HFFc6 (cell line): ENCODE data around the gene TMEM245. TPM values are rescaled to one million over a fixed set of nuclear protein-coding genes. Genes with fewer than 3 reads are reported as not detected.

ENCODE experiments used
- DNase-seq: peaks from one replicate; pipeline ENCODE4 v3.0.0-alpha.2; 2018
- H3K27ac Mint-ChIP-seq: 2 replicates; pipeline ENCODE4 v1.8.0; 2020; ENCODE audit warnings: mild to moderate bottlenecking, mixed read lengths
- H3K27me3 Mint-ChIP-seq: 2 replicates; pipeline ENCODE4 v1.8.0; 2021; ENCODE audit warnings: mild to moderate bottlenecking, moderate library complexity, mixed read lengths; ENCODE audit not compliant: insufficient read depth
- H3K36me3 Mint-ChIP-seq: 2 replicates; pipeline ENCODE4 v1.8.0; 2021; ENCODE audit warnings: low read depth, mixed read lengths
- H3K4me1 Mint-ChIP-seq: 2 replicates; pipeline ENCODE4 v1.8.0; 2020; ENCODE audit warnings: low read depth, mixed read lengths
- H3K4me3 Mint-ChIP-seq: 2 replicates; pipeline ENCODE4 v1.8.0; 2020; ENCODE audit warnings: mild to moderate bottlenecking, moderate library complexity, mixed read lengths
- H3K9me3 Mint-ChIP-seq: 2 replicates; pipeline ENCODE4 v1.8.0; 2020; ENCODE audit warnings: mild to moderate bottlenecking, mixed read lengths
- CTCF ChIP-seq: fragments of 200-600 bp; sonication (generic); IDR thresholded peaks from 2 replicates; pipeline ENCODE4 v1.5.0; 2021; ENCODE audit warnings: antibody characterized with exemption, mild to moderate bottlenecking
- total RNA-seq, 6 experiments: library from RNA; stranded (reverse); fragmentation: NEBNext Ultra II Directional; extraction: Animal tissue kit (Norgen Biotek cat#: 25700); gene quantifications; 2 replicates in 1 of 6; 3 replicates in 5 of 6; pipeline ENCODE4 v1.2.3, GENCODE V29; 2021

TMEM245 gene
- total RNA-seq, 6 experiments from 2014 or later: 52.1 to 61.8 (median 57.4) TPM

- Mint-ChIP-seq H3K4me1 (peaks cover 38% of the 10 kb centered on the region), H3K27ac (no peak overlapping the region), H3K27me3 (no peaks in the 10 kb centered on the region; the same call in 1 of the 2 replicates), H3K36me3 (peaks cover 75% of the 10 kb centered on the region), H3K4me3 (no peak overlapping the region), H3K9me3 (peaks cover 29% of the 10 kb centered on the region)
- no peak for TF ChIP-seq CTCF
- DNase-seq: no peak
Observed at GRCh38 chr9:109003116-109003515, 116.6 kb downstream of the TMEM245 start.

DNA sequence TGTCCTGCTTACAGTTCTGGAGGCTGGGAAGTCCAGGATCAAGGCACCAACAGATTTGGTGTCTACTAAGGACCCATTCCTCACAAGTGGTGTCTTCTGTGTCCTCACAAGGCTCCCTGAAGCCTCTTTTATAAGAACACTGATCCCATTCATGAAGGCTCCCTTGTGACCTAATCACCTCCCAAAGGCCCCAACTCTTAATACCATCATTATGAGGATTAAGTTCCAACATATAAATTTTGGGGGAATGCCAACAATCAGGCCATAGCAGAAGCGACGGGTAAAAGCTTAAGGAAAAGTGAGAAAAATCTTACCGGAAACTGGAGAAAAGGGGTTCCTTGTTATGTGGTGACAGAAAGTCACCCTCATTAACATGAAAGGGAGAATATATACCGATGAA lies 117.6 kb downstream of the TMEM245 start:
- Mint-ChIP-seq H3K9me3 (peaks cover 29% of the 10 kb centered on the region), H3K36me3 (peaks cover 80% of the 10 kb centered on the region), H3K4me3 (no peak overlapping the region), H3K27ac (peak overlapping the region; percentile 64), H3K27me3 (no peaks in the 10 kb centered on the region; the same call in 1 of the 2 replicates), H3K4me1 (peaks cover 32% of the 10 kb centered on the region)
- TF ChIP-seq CTCF: no peak
- DNase-seq: no peak

DNA sequence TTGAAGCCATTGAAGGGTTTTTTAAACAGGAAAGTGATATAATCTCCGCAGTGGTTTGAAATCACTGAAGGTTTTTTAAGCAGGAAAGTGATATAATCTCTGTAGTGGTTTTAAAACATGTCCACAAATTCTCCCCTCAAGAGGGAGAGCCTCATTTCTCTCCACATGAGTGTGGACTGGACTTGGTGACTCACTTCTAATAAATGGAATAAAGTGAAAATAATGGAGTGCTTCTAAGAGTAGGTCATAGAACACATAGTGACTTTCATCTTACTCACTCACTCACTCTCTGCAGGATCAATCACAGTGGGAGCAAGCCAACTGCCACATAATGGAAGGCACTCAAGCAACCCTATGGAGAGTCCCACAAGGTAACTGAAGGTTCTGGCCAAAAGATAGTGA lies 118.5 kb downstream of the TMEM245 start:
- peak overlapping the region; percentile 36 for H3K4me3 Mint-ChIP-seq
- H3K4me1 Mint-ChIP-seq: peaks cover 34% of the 10 kb centered on the region
- peak overlapping the region; percentile 64 for H3K27ac Mint-ChIP-seq
- DNase-seq: peak; percentile 95
- no peaks in the 10 kb centered on the region; the same call in 1 of the 2 replicates for H3K27me3 Mint-ChIP-seq
- H3K9me3 Mint-ChIP-seq: peaks cover 29% of the 10 kb centered on the region
- peaks cover 77% of the 10 kb centered on the region for H3K36me3 Mint-ChIP-seq
- no peak; the same call in 1 of the 2 replicates for TF ChIP-seq CTCF

GRCh38 chr9:108997112-108997511 lies 122.6 kb downstream of the TMEM245 start:
- H3K4me1 Mint-ChIP-seq: peaks cover 41% of the 10 kb centered on the region
- no peak for DNase-seq
- H3K27ac Mint-ChIP-seq: no peak overlapping the region

GRCh38 chr9:108996643-108997042 lies 123.1 kb downstream of the TMEM245 start:
- H3K27me3 Mint-ChIP-seq: no peaks in the 10 kb centered on the region; the same call in 1 of the 2 replicates
- TF ChIP-seq CTCF: no peak
- H3K4me3 Mint-ChIP-seq: no peak overlapping the region
- peaks cover 36% of the 10 kb centered on the region for H3K4me1 Mint-ChIP-seq
- H3K36me3 Mint-ChIP-seq: peaks cover 60% of the 10 kb centered on the region
- H3K27ac Mint-ChIP-seq: no peak overlapping the region
- peaks cover 4% of the 10 kb centered on the region for H3K9me3 Mint-ChIP-seq
- no peak for DNase-seq

More at GRCh38 chr9:108997112-108997511, 122.6 kb downstream of the TMEM245 start:
- H3K36me3 Mint-ChIP-seq: peaks cover 60% of the 10 kb centered on the region
- TF ChIP-seq CTCF: no peak
- no peaks in the 10 kb centered on the region; the same call in 1 of the 2 replicates for H3K27me3 Mint-ChIP-seq
- peaks cover 9% of the 10 kb centered on the region for H3K9me3 Mint-ChIP-seq
- no peak overlapping the region for H3K4me3 Mint-ChIP-seq
